Activated gamma-delta T cell treated with Interleukin-2 at 50 U/mL for 16 hours (primary cell): ENCODE data around the gene LDAH.

Experiments
- DNase-seq: peaks from one replicate; pipeline ENCODE4 v3.0.0-alpha.2; 2020

LDAH gene

DNA sequence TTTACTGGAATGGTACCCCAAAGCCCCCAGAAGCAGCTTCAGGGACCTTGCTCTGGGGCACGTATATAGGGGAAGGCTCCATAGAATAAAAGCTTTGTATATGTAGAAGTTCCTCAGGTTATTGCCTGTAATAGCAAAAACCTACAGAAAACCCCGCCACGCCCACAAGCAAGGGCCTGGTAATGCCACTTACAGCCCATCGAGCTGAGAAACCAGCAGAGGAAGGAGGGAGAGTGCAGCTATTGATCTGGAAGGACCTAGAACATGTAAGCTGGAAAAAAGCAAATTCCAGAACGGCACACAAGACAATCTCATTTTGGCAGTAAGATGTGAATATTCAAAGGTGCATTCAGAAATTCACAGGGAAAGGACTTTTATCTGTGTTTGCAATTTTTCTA lies 187.8 kb downstream of the LDAH start:
- no peak for DNase-seq

GRCh38 chr2:20634507-20635112 lies 188.3 kb downstream of the LDAH start:
- no peak for DNase-seq
